Measurements from ENCODE around the gene CCR4.
"Not testable (repeated sequence)": the region's sequence is repeated elsewhere in the genome, so short reads cannot be mapped to it uniquely, and the experiment has no call there.

CCR4 gene

DNA sequence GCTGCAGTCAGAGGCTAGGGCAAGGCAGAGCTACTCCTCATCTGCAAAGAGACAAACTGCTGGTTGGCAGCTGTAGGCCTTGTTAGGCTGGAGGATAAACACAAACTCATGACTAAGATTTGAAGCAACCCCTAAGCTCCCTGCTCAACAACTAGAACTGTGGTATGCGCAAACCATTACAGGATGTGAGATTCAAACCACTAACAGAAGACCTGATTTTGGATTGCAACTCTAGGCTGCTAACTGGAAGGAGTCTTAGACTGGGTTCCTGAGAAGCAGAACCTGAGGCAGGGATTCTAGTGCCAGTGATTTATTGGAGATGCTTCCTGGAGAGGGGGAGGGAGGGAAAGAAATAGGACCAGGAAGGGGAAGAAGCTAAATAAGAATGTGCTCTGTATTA, 22.5 kb downstream of the CCR4 start:
- intact Hi-C loops (cut with DNase I): no loop called here
- DNase-seq: no peak

DNA sequence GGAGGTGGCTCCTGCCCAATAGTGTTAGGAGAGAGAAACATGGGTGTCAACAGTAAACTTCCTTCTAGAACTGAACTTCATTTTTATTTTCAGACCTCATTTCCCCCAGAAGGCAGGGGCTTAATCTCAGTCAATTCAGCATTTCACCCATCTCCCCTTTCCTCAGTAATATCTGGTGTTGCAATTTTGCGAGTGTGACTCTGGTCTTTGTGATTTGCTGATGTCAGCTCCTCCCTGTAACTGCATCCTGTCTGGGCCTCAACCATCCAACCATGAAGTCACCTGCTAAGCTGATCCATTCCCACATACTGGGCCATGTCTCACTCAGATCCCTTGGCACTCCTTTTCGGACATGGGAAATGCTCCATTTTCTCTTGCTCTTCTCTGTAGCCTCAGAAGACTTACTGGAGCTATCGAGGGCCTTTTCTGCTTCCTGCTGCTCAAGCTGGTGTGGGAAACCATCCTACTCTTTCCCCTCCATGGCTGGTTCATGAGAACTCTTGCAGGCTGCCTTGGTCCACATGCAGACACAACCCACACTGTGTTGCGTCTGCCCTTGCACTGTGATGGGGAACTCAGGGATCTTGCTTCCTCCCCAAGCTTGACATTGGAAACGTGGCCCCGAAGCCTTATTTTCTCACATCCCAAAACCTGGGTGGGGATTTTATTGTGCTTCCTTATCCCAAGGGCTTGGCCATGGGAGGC, 24.6 kb downstream of the CCR4 start:
- DNase-seq: no peak
- intact Hi-C loops (cut with DNase I): no loop called here

DNA sequence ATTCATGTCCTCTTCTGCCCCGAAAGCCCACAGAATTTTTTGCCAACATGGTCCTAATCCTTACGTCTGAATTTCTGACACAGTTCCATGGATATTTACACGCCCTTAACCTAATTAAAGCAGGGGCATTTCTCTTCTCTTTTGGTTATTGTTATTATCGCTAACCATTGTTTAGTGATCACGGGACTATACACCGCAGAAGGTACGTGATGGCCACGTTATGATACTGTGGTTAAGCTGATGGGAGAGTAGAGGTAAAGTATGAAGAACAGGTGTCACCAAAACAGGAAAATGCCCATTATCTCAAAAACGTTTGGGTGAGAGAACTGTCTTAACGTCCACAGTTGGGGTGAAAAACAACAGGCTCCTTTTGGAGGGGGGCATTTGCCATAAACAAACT, 26.4 kb downstream of the CCR4 start:
- intact Hi-C loops (cut with DNase I): no loop called here
- DNase-seq: no peak

DNA sequence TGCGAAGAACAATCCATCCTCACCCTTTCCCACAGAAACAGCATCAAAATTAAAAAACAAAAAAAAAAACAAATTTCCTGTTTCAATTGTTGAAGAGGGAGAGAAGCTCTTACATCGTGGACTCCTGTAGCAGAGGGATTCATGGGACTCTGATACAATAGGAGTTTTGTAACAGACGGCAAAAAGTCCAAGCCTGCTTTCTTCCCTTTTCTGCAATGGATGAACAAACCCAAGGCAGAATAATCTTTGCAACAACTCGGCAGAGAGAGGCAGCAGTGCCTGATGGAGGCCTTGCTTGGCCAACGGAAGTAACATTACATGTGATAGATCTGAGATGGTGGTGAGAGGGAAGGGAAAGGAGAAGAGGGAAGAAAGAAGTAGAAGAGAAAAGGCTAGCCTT, 26.9 kb downstream of the CCR4 start:
- no peak for DNase-seq
- intact Hi-C loops (cut with DNase I): no loop called here

DNA sequence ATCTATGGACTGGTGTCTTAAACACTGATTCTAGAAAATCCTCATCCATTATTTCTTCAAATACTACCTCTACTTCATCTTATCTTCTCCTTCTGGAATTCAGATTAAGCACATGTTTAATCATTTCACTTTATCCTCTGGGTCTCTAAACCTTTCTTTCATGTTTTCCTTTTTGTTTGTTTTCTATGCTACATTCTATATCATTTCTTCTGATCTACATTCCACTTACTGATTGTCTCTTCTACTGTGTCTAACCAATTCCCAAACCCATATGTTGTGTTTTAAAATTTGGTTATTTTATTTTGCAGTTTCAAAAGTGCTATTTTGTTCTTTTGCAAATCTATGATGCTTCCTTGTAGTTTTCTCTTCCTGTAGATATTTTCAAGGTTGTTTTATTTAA, 31.7 kb downstream of the CCR4 start:
- intact Hi-C loops (cut with DNase I): no loop called here
- DNase-seq: no peak

DNA sequence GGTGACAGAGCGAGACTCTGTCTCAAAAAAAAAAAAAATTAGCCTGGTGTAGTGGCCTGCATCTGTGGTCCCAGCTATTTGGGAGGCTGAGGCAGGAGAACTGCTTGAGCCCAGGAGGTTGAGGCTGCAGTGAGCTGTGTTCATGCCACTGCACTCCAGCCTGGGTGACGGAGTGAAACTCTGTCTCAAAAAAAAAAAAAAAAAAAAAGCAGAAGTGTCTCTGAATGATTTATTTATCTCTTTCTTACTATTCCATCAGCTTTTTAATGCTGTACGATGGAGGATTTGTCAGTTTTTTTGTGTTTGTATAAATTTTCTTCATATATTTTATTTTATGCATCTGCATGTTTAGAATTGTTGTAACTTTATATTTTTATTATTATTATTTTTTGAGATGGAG, 33.5 kb downstream of the CCR4 start:
- intact Hi-C loops (cut with DNase I): not testable (repeated sequence)

DNA sequence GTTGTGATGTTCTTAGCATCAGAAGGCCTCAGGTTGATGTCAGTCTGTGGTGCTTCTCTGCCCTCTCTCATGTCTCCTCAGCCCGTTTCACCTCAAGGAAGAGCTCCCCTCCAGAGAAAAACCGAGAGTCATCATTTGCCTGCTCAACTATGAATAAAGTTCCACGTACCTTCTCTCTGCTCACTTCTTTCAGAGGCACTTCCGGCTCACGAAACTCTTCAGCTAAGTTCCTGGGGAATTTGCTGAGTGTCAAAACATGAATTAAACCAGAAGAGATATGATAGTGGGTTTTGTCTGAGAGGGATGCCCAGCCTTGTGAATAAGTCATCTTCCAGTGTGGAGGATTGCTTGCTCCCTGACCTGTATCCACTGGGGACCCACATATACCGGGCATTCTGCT, 37.7 kb downstream of the CCR4 start:
- intact Hi-C loops (cut with DNase I): no loop called here
- no peak for DNase-seq

More for the DNA sequence above, 33.5 kb downstream of the CCR4 start:
- DNase-seq: not testable (repeated sequence)

DNA sequence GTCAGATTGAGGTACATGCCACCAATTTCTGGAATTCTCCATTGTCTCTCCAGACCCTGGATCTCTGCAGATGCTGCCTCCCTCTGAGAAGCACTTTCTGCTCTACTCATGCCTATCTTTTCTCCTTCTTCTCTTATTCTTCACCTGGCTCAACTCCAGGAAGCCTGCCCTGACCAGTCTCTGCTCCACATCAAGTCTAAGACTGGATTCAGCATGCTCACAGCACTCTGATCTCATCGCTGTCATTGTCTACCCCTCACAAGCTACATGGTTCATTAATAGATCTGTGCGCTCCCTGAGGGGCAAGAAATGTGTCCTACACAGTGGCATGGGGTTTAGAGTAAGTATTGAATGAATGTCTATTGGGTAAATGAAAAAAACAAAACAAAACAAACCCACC, 38.7 kb downstream of the CCR4 start:
- intact Hi-C loops (cut with DNase I): no loop called here
- no peak for DNase-seq

DNA sequence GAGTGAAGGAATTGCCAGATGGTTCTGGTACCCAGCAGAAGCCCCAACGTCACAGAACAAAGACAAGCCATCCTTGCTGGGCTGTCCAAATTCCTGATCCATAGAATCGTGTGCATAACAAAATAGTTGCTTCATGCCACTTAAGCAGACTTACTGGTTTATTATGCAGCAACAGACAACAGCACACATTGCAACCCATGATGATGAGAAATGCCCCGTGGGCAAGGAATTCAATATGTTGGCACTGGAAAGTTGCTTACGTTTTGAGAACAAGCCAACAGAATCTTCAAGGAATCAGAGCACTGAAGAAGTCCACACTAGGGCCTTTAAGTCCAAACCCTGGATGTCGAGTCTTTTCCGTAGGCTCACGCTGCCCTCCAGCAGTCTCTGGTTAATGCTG, 40.3 kb downstream of the CCR4 start:
- intact Hi-C loops (cut with DNase I): no loop called here
- DNase-seq: no peak

DNA sequence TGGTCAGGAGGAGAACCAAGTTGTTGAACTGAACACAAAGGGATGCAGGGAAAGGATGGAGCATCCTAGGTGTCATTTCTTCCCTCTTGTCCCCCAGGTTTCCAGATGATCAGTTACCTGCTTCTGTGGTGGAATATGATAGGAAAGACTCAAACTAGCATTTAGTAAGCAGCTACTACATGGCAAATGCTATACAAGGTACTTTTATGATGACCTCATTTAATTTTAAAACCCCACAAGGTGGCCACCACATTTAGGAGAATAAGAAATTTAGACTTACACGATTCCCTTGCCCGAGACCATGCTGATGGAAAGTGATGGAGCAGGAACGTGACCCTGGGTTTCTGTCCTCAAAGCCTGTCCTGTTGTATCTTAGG, 40.9 kb downstream of the CCR4 start:
- intact Hi-C loops (cut with DNase I): no loop called here
- no peak for DNase-seq

DNA sequence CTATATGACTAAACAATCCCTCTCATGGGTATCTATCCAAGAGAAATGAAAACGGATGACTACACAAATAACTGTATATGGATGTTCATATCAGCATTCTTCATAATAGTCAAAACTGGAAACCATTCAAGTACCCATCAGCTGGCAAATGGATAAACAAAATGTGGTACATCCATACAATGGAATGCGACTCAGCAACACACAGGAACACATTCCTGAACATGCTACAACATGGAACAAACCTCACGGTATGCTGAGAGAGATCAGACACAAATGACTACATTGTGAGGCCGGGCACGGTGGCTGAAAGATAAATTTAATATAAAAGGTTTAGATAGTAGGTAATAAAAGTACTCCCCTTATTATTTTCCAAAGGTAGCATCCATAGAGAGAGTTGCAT, 42.6 kb downstream of the CCR4 start:
- DNase-seq: no peak
- intact Hi-C loops (cut with DNase I): no loop called here

DNA sequence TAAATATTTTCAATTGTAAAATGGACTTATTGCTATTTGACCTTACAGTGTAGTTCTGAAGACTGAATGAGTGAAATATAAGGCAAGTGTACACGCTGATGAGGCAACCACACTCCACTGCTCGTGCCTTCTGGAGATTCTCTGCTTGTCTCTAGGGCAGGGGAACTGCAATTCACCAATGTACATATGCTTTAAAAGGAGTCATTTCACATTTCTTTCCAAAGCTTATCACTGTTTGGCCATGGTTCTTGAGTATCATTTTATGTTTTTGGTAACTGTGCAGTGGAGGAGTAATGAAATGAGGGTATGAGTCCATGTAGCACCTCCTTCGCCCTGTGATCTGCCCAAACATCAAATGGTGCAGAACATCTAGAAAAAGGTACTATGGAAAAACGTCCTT, 43.7 kb downstream of the CCR4 start:
- intact Hi-C loops (cut with DNase I): no loop called here
- no peak for DNase-seq

DNA sequence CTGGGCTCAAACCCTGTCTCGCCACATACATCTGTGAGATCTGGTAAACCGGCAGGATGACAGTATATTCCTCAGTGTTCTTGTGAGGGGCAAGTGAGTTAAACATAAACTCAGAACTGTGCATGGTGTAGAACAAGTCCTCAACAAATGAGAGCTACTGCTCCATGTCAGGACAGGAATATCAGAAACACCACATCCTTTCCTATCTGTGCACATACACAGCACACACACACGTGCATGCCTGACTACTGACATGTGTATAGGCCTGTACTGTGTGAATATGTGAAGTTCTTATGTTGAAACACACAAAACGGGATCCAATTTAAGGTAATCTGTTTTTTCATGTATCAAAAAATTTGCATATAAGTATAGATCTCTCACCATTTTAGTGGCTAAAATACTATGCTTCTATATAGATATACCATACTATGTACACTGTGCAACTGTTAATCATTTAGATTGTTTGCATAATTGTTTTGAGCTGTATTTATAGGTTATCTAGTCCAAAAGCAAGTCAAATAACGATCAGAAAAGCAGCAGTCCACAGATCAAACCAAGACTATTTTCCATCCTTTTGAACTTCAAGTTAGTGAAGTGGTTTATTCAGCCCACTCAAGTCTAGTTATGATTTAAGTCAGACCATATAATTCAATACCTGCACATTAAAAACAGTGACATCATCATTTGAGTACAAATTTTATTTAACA, 44.8 kb downstream of the CCR4 start:
- intact Hi-C loops (cut with DNase I): no loop called here

DNA sequence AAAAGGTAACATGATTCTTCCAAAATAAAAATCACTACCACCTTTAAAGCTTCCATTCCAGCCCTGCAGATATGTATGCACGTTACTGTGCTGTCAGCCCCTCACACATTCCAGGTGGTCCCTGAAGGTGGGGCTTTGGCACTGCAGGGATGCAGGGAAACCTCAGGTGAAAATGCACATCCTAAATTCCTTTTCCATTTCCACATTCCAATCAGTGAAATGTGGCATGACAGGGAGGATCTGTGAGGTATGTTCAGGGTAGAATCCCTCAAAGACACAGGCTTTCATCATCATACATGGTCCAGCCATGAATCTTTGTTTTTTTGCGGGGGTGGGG, 45.3 kb downstream of the CCR4 start:
- DNase-seq: no peak
- intact Hi-C loops (cut with DNase I): no loop called here

More for the DNA sequence above, 44.8 kb downstream of the CCR4 start:
- DNase-seq: no peak

DNA sequence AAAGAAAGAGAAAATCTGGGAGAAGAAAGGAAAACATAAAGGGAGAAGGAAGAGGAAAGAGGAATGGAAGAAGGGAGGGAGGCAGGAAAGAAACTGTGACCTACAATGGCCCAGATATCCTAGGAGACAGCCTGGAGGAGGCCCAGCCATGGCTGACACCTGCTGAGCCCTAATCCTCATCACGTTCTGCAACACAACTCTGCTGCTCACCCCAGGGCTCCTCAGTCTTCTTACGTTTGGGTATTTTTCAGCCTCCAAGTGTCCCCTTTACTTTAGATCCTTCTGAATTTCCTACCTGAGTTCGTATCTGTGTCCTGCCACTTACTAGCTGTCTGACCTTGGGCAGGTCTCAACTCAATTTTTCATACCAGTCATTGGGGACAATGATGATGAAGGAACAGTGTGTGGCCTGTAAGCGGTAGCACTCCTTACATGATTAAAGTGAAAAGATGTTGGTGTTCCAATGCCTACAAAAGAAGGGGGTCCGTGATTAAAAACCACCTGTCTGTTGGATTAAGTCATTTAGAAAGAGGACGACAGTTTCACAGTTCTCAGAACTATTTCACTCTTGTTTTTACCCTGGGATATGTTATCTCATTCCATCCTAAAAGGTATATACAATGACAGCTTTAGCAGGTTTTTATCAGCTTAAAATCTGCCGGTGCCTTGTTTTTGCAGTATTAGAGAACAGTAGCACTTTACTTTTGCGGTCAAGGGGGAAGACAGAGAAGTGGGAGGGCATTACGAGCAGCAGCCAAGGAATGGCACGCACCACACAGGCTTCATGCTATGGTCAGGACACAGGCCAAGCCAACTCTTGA, 47.4 kb downstream of the CCR4 start:
- DNase-seq: no peak
- intact Hi-C loops (cut with DNase I): no loop called here

DNA sequence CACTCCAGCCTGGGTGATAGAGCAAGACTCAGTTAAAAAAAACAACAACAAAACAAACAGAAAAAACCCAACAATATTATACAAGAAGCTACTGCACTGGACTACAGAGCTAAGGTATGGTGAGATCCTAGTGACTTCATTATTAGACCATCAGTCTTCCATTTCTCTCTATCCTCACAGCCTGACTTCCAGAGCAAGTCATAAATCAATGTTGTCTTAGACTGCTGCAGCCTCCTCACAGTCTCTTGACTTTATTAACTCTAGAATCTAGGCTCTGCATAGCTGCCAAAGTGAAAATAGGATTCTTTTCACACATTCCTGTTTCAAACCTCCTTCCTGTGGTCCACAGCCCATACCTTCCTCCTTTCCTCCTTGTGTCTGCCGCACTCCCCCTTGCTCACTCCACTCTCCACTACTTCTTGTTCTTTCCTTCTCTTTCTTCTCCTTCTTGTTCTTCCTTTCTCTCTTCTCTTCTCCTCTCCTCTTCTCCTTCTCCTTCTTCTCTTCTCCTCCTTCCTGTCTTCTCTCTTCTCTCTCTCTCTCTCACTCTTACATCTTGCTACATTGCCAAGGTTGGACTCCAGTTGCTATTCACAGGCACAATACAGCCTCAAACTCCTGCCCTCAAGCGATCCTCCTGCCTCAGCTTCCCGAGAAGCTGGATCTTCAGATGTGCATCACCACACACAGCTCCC, 49.4 kb downstream of the CCR4 start:
- DNase-seq: no peak

DNA sequence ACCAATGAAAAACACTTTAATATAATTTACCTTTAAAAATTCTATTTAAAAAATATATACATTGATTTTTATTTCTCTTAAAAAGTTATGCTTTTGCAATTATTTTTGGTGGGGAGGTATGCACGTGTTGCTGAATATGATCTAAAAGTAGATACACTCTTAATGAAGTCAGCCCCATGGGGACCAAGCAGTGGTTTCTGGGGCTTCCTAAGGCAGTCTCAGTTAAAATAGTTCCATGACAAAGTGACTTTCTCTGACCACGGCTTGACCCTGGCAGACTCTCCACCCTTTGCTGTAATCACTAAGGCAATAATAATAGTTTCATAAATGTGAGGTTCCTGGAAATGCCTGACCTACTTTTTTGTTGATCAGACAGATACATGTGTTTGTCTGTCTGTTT, 50.4 kb downstream of the CCR4 start:
- intact Hi-C loops (cut with DNase I): no loop called here
- no peak for DNase-seq

More for the DNA sequence above, 49.4 kb downstream of the CCR4 start:
- intact Hi-C loops (cut with DNase I): no loop called here

DNA sequence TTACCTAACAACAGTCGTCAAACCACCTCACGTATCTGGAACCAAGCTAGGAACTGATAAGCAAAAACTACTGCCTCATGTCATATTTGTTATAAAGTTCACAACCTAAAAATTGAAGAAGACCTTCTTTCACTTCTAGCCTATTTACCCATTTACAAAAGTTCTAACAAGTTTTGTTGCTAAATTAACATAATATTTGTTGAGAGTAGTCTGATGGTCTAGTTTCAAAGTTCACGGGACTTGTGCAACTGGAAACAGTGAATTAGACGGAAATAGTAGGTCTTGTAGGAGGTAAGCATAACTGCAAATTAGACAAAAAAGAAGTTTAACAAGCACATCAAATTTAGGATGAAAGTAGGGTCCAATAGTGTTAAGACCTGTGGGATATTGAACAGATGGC, 51.9 kb downstream of the CCR4 start:
- intact Hi-C loops (cut with DNase I): no loop called here
- DNase-seq: no peak

DNA sequence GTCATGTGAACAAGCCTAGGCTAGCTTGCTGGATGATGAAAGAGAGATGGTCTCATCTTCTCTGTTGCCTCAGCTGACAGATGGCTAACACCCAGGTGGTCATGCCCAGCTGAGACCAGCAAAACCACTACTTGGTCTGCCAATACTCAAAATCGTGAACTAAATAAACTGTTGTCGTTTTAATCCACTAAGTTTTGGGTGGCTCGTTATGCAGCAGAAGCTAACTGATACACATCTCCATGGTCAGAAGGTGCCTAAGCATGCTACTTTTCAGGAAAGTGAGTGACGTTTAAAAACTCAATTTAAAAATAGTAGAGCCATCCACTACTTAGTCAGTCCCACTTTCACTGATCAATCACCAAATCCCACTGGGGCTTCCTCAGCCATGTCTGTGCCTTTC, 52.8 kb downstream of the CCR4 start:
- intact Hi-C loops (cut with DNase I): no loop called here
- no peak for DNase-seq

DNA sequence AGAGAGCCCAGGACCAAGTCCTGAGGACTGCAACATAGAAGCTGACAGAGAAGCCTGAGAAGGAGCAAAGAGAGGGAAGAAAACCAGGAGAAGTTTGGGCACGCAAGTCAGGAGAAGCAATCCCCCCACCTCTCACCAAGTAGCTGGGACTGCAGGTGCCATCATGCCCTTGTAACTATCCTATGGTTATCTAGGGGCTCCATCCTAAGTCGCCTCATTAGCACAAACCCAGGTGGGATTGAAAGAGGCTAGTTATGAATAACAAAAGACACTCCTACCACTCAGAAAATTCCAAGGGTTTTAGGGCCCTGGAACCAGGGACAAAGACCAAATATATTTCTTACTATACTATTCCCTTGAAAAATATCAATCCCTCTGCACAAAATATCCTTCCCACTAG, 53.5 kb downstream of the CCR4 start:
- intact Hi-C loops (cut with DNase I): no loop called here
- DNase-seq: no peak
